CD14-positive monocyte (primary cell): ENCODE measurements around the gene PFKL. TPM values are rescaled to one million over a fixed set of nuclear protein-coding genes. Genes with fewer than 3 reads are reported as not detected.

Experiments used
- DNase-seq, 3 donors: peaks; one replicate each; pipeline ENCODE4 v3.0.0-alpha.2; 2011 to 2022
- H2AFZ ChIP-seq: 2 replicates; pipeline ENCODE4 v1.6.0; 2012; ENCODE audit warnings: mild to moderate bottlenecking, low read depth, low read length, inconsistent platforms; ENCODE audit not compliant: insufficient read depth, poor library complexity, severe bottlenecking
- H3K27ac ChIP-seq, 2 donors: 1 replicate in 1 of 2; 2 replicates in 1 of 2; pipeline ENCODE4 v1.5.1; 2012 to 2013; ENCODE audit warnings: low read length in 2 of 2, control low read depth in 1 of 2, inconsistent platforms in 1 of 2, low read depth in 1 of 2, mild to moderate bottlenecking in 1 of 2
- H3K27me3 ChIP-seq, 2 donors: one replicate each; pipeline versions ENCODE4 v1.6.0 to v1.6.1; 2011 to 2013; ENCODE audit warnings: low read length in 2 of 2; ENCODE audit not compliant: control insufficient read depth in 2 of 2, insufficient read depth in 2 of 2
- H3K36me3 ChIP-seq, 2 donors: replicated peaks in 1 of 2; 1 replicate in 1 of 2; 2 replicates in 1 of 2; pipeline versions ENCODE4 v1.5.1 to v1.6.1; 2012 to 2013; ENCODE audit warnings: low read length in 2 of 2, control low read depth in 1 of 2, inconsistent platforms in 1 of 2, mild to moderate bottlenecking in 1 of 2; ENCODE audit not compliant: insufficient read depth in 2 of 2, control insufficient read depth in 1 of 2
- H3K4me1 ChIP-seq, 2 donors: 1 replicate in 1 of 2; 2 replicates in 1 of 2; pipeline versions ENCODE4 v1.5.1 to v1.6.1; 2012 to 2013; ENCODE audit warnings: low read length in 2 of 2, control low read depth in 1 of 2, inconsistent platforms in 1 of 2, mild to moderate bottlenecking in 1 of 2, moderate library complexity in 1 of 2; ENCODE audit not compliant: insufficient read depth in 2 of 2, control insufficient read depth in 1 of 2
- H3K4me2 ChIP-seq: replicated peaks from 2 replicates; pipeline ENCODE3; 2012; ENCODE audit warnings: low read length, moderate library complexity, mild to moderate bottlenecking; ENCODE audit not compliant: poor library complexity, severe bottlenecking; ENCODE audit errors: extremely low read depth
- H3K4me3 ChIP-seq, 3 experiments: fragments of 200-600 bp in 1 of 3; sonication (generic) in 1 of 3; replicated peaks in 1 of 3; 1 replicate in 2 of 3; 2 replicates in 1 of 3; pipeline ENCODE4 v1.5.1; 2011 to 2013; ENCODE audit warnings: low read length in 3 of 3, mild to moderate bottlenecking in 3 of 3, control low read depth in 2 of 3, low read depth in 2 of 3, inconsistent platforms in 1 of 3, moderate library complexity in 1 of 3
- H3K79me2 ChIP-seq: 2 replicates; pipeline ENCODE4 v1.6.0; 2012; ENCODE audit warnings: mild to moderate bottlenecking, control low read depth, inconsistent platforms, low read length, moderate library complexity; ENCODE audit not compliant: insufficient read depth
- H3K9ac ChIP-seq: 2 replicates; pipeline ENCODE4 v1.6.0; 2017; ENCODE audit warnings: low read length, mild to moderate bottlenecking; ENCODE audit not compliant: insufficient read depth, poor library complexity, severe bottlenecking
- H3K9me3 ChIP-seq, 2 donors: replicated peaks in 1 of 2; 1 replicate in 1 of 2; 2 replicates in 1 of 2; pipeline versions ENCODE4 v1.5.1 to v1.6.1; 2012 to 2013; ENCODE audit warnings: low read length in 2 of 2, control low read depth in 1 of 2; ENCODE audit not compliant: control insufficient read depth in 1 of 2, insufficient read depth in 1 of 2
- H4K20me1 ChIP-seq: 2 replicates; pipeline ENCODE4 v1.6.0; 2012; ENCODE audit warnings: mild to moderate bottlenecking, low read length, control low read depth, moderate library complexity; ENCODE audit not compliant: insufficient read depth
- H3K27ac Mint-ChIP-seq, 7 donors: one replicate each; pipeline ENCODE4 v1.8.0; 2020; ENCODE audit warnings: mild to moderate bottlenecking in 7 of 7, mixed read lengths in 7 of 7, moderate library complexity in 6 of 7, inconsistent platforms in 2 of 7
- H3K27me3 Mint-ChIP-seq, 3 donors: one replicate each; pipeline ENCODE4 v1.8.0; 2021 to 2022; ENCODE audit warnings: low read depth in 3 of 3, mild to moderate bottlenecking in 3 of 3, mixed read lengths in 3 of 3, moderate library complexity in 3 of 3, inconsistent platforms in 1 of 3
- H3K36me3 Mint-ChIP-seq, 2 donors: one replicate each; pipeline ENCODE4 v1.8.0; 2020; ENCODE audit warnings: mixed read lengths in 2 of 2, inconsistent platforms in 1 of 2, mild to moderate bottlenecking in 1 of 2
- H3K4me1 Mint-ChIP-seq: one replicate; pipeline ENCODE4 v1.8.0; 2020; ENCODE audit warnings: mild to moderate bottlenecking, mixed read lengths
- H3K4me3 Mint-ChIP-seq, 2 donors: one replicate each; pipeline ENCODE4 v1.8.0; 2020; ENCODE audit warnings: mild to moderate bottlenecking in 2 of 2, mixed read lengths in 2 of 2, moderate library complexity in 1 of 2
- H3K9me3 Mint-ChIP-seq, 7 donors: one replicate each; pipeline ENCODE4 v1.8.0; 2020 to 2022; ENCODE audit warnings: mixed read lengths in 7 of 7, mild to moderate bottlenecking in 6 of 7, moderate library complexity in 6 of 7, inconsistent platforms in 2 of 7
- CTCF ChIP-seq: fragments of 200-600 bp; IDR thresholded peaks from one replicate; pipeline ENCODE4 v1.8.0; 2022; ENCODE audit warnings: antibody characterized with exemption, mild to moderate bottlenecking
- WGBS: methylation state at CpG from one replicate; pipeline ENCODE4 v1.1.5; 2013; ENCODE audit warnings: missing lambda C conversion rate; ENCODE audit not compliant: insufficient coverage; 5-methylcytosine and 5-hydroxymethylcytosine counted together
- intact Hi-C, 2 donors: fragments of 100-400 bp; cut with micrococcal nuclease; formaldehyde crosslinking; loops; one replicate each; pipeline versions ENCODE4 v1.15.0 to v1.15.1; 2023
- polyA plus RNA-seq, 3 donors: library from polyadenylated mRNA; depleted of rRNA in 1 of 3; unstranded in 2 of 3; stranded (reverse) in 1 of 3; fragments of 300-500 nt in 2 of 3; fragments of >200 nt in 1 of 3; fragmentation: Illumina TruSeq in 2 of 3; gene quantifications; 1 replicate in 2 of 3; 2 replicates in 1 of 3; pipeline ENCODE4 v1.2.3, GENCODE V29; 2012 to 2021

PFKL gene
- polyA plus RNA-seq, 3 donors, result 105 to 133 (median 113) TPM

- no peaks in the 10 kb centered on the region for H3K4me1 ChIP-seq
- H3K4me3 ChIP-seq, result no peak overlapping the region
- H3K27ac ChIP-seq, result no peak overlapping the region
- H3K9ac ChIP-seq, result no peak overlapping the region
- H3K36me3 ChIP-seq, result no peaks in the 10 kb centered on the region
- intact Hi-C loops, result no loop called here
- no peak for DNase-seq
- no peaks in the 10 kb centered on the region for H3K36me3 Mint-ChIP-seq
- no peaks in the 10 kb centered on the region for H3K79me2 ChIP-seq
- over 99% methylated on average over 10 of the region's 11 CpGs for WGBS
- H3K4me2 ChIP-seq, result no peak overlapping the region
- H3K4me1 Mint-ChIP-seq, result peaks cover 2% of the 10 kb centered on the region
- H3K27me3 ChIP-seq, result peaks cover 0 to 8% of the 10 kb centered on the region in 2 donors
- H3K9me3 ChIP-seq, result no peaks in the 10 kb centered on the region
- no peak for TF ChIP-seq CTCF
- no peaks in the 10 kb centered on the region for H3K9me3 Mint-ChIP-seq
- H4K20me1 ChIP-seq, result no peaks in the 10 kb centered on the region
- no peak overlapping the region for H3K4me3 Mint-ChIP-seq
- H2AFZ ChIP-seq, result no peak overlapping the region
- H3K27ac Mint-ChIP-seq, result no peak overlapping the region
- peaks cover 7 to 15% (median 13%) of the 10 kb centered on the region in 3 donors for H3K27me3 Mint-ChIP-seq
Observed at GRCh38 chr21:44255511-44255981, 44.3 kb upstream of the PFKL start.

GRCh38 chr21:44258056-44258725 lies 41.7 kb upstream of the PFKL start:
- Histone ChIP-seq H3K27ac (no peak overlapping the region), H3K4me2 (no peak overlapping the region), H3K9me3 (no peaks in the 10 kb centered on the region), H3K36me3 (no peaks in the 10 kb centered on the region), H3K27me3 (peaks cover 0 to 8% of the 10 kb centered on the region in 2 donors), H3K79me2 (no peaks in the 10 kb centered on the region), H3K4me1 (no peaks in the 10 kb centered on the region), H3K9ac (no peak overlapping the region), H3K4me3 (no peak overlapping the region), H2AFZ (no peak overlapping the region), H4K20me1 (no peaks in the 10 kb centered on the region)
- Mint-ChIP-seq H3K4me3 (no peak overlapping the region), H3K9me3 (no peaks in the 10 kb centered on the region), H3K36me3 (no peaks in the 10 kb centered on the region), H3K27me3 (peaks cover 7 to 15% (median 13%) of the 10 kb centered on the region in 3 donors), H3K27ac (no peak overlapping the region), H3K4me1 (peaks cover 2% of the 10 kb centered on the region)
- 95% methylated on average over 31 of the region's 34 CpGs for WGBS
- no peak for TF ChIP-seq CTCF
- DNase-seq, result no peak
- intact Hi-C loops, result no loop called here
